ENCODE results near the gene SENP5. TPM values are rescaled to one million over a fixed set of nuclear protein-coding genes. Genes with fewer than 3 reads are reported as not detected.

SENP5 gene
- total RNA-seq, 2 donors from 2014 or later = 26.9 to 31.7 TPM

GRCh38 chr3:196981657-196982056, 113.9 kb downstream of the SENP5 start:
- intact Hi-C loops (cut with DNase I, micrococcal nuclease) = no loop called here
- DNase-seq (no peak), ATAC-seq (no peak)

- intact Hi-C loops (cut with DNase I, micrococcal nuclease) = no loop called here
- ATAC-seq = no peak
- DNase-seq = no peak
These were observed 115.5 kb downstream of the SENP5 start for GRCh38 chr3:196983186-196983585.

Other genes with a start within 250 kb of the SENP5 start
- 1 to 10 TPM; 1.3 to 4.0 TPM for gene NRROS, start 228.2 kb upstream of the SENP5 start, total RNA-seq
- gene CEP19, start 155.7 kb upstream of the SENP5 start, total RNA-seq = under 1 TPM; 0.43 to 0.78 TPM
- 10 to 100 TPM; 24.5 to 31.7 TPM for gene PIGX, start 155.5 kb upstream of the SENP5 start, total RNA-seq
- 10 to 100 TPM; 73.2 TPM for gene PAK2, start 128.1 kb upstream of the SENP5 start, total RNA-seq
- 10 to 100 TPM; 54.3 to 55.4 TPM for gene NCBP2, start 74.6 kb downstream of the SENP5 start, total RNA-seq
- 100 to 1,000 TPM in 1 of 2 donors, 10 to 100 TPM in 1; 92.6 to 129 TPM for gene PIGZ, start 100.9 kb downstream of the SENP5 start, total RNA-seq
- gene MELTF, start 161.9 kb downstream of the SENP5 start, total RNA-seq = 10 to 100 TPM; 14.4 to 32.1 TPM

Measured in left colon (tissue), 2 donors.